ENCODE results near the gene CDSN.

- no peak for TF ChIP-seq POLR2A (IDR thresholded peaks at IDR 0.05)
- TF ChIP-seq POLR2AphosphoS5 (IDR thresholded peaks at IDR 0.05; ENCODE audit: insufficient read depth in 1 of 2, low read depth in 1 of 2) = no peak
Measured at GRCh38 chr6:31139599-31139998, 19.4 kb upstream of the CDSN start.
